Keratinocyte (primary cell): ENCODE measurements around the gene R3HCC1L. TPM values are rescaled to one million over a fixed set of nuclear protein-coding genes. Genes with fewer than 3 reads are reported as not detected.

ENCODE experiments used
- DNase-seq: peaks from one replicate; pipeline ENCODE4 v3.0.0-alpha.2; 2011; ENCODE audit warnings: low read depth, missing footprints, low spot score
- FAIRE-seq: peaks from 2 replicates; lab custom pipeline; 2011; peaks lifted over from hg19 to GRCh38; lab: Jason Lieb, UNC
- H2AFZ ChIP-seq: 2 replicates; pipeline ENCODE4 v1.6.0; 2012; ENCODE audit warnings: low read length, control low read depth, inconsistent platforms; ENCODE audit not compliant: control insufficient read depth
- H3K27ac ChIP-seq: 2 replicates; pipeline ENCODE4 v1.5.1; 2011; ENCODE audit warnings: low read length; ENCODE audit not compliant: control insufficient read depth, insufficient read depth
- H3K27me3 ChIP-seq: 3 replicates; pipeline ENCODE4 v1.6.0; 2011; ENCODE audit warnings: low read length; ENCODE audit not compliant: control insufficient read depth, insufficient read depth; ENCODE audit errors: extremely low read depth
- H3K36me3 ChIP-seq, 2 experiments: 2 replicates in 1 of 2; 3 replicates in 1 of 2; pipeline ENCODE4 v1.5.1; 2011; ENCODE audit warnings: low read length in 2 of 2, mild to moderate bottlenecking in 1 of 2; ENCODE audit not compliant: control insufficient read depth in 2 of 2, insufficient read depth in 2 of 2; ENCODE audit errors: extremely low read depth in 1 of 2
- H3K4me1 ChIP-seq: 3 replicates; pipeline ENCODE4 v1.5.1; 2011; ENCODE audit warnings: low read length; ENCODE audit not compliant: control insufficient read depth, insufficient read depth; ENCODE audit errors: extremely low read depth
- H3K4me2 ChIP-seq: 3 replicates; pipeline ENCODE4 v1.6.0; 2011; ENCODE audit warnings: low read depth, low read length; ENCODE audit not compliant: control insufficient read depth, insufficient read depth; ENCODE audit errors: extremely low read depth
- H3K4me3 ChIP-seq, 3 experiments: fragments of 200-600 bp in 1 of 3; sonication (generic) in 1 of 3; 2 replicates in 2 of 3; 3 replicates in 1 of 3; pipeline ENCODE4 v1.5.1; 2011 to 2016; ENCODE audit warnings: low read length in 3 of 3, mild to moderate bottlenecking in 3 of 3, control low read depth in 2 of 3, inconsistent platforms in 1 of 3, low read depth in 1 of 3, mixed read lengths in 1 of 3, mixed run types in 1 of 3, moderate library complexity in 1 of 3; ENCODE audit not compliant: control insufficient read depth in 2 of 3, insufficient read depth in 2 of 3; ENCODE audit errors: extremely low read depth in 1 of 3
- H3K79me2 ChIP-seq: 2 replicates; pipeline ENCODE4 v1.6.0; 2012; ENCODE audit warnings: low read length; ENCODE audit not compliant: control insufficient read depth, insufficient read depth
- H3K9ac ChIP-seq: 3 replicates; pipeline ENCODE4 v1.6.0; 2011; ENCODE audit warnings: low read length; ENCODE audit not compliant: control insufficient read depth, insufficient read depth; ENCODE audit errors: extremely low read depth
- H3K9me1 ChIP-seq: 3 replicates; pipeline ENCODE4 v1.6.0; 2011; ENCODE audit warnings: low read length; ENCODE audit not compliant: control insufficient read depth, insufficient read depth; ENCODE audit errors: extremely low read depth
- H3K9me3 ChIP-seq: 2 replicates; pipeline ENCODE4 v1.5.1; 2012; ENCODE audit warnings: low read depth, low read length; ENCODE audit not compliant: control insufficient read depth
- H4K20me1 ChIP-seq: 3 replicates; pipeline ENCODE4 v1.6.0; 2011; ENCODE audit warnings: low read length; ENCODE audit not compliant: control insufficient read depth, insufficient read depth; ENCODE audit errors: extremely low read depth
- EZH2 ChIP-seq: IDR thresholded peaks from one replicate; pipeline ENCODE4 v1.6.1; 2012; ENCODE audit warnings: inconsistent platforms, mild to moderate bottlenecking, low read length, moderate library complexity
- dilution Hi-C: fragments of 300-500 bp; cut with MboI; formaldehyde crosslinking; loops from one replicate; pipeline ENCODE4 v1.7.0; 2020; ENCODE audit warnings: low sequenced_read_pairs; ENCODE audit not compliant: extremely low pct_ligation_motif_present
- polyA plus RNA-seq, 5 experiments: library from polyadenylated mRNA; depleted of rRNA in 3 of 5; stranded (reverse) in 3 of 5; stranded (forward) in 1 of 5; unstranded in 1 of 5; fragments of >200 nt; gene quantifications; 1 replicate in 1 of 5; 2 replicates in 3 of 5; 3 replicates in 1 of 5; pipeline versions ENCODE4 v1.2.1 to v1.2.3, GENCODE V29; 2011 to 2012; ENCODE audit warnings: missing spikeins in 2 of 5, low read depth in 1 of 5, low replicate concordance in 1 of 5
- TF ChIP-seq, protein P1 (sequence below), 3 experiments: IDR thresholded peaks in 1 of 3; conservative IDR thresholded peaks in 1 of 3; optimal IDR thresholded peaks in 1 of 3; 2 replicates in 2 of 3; 3 replicates in 1 of 3; pipeline versions ENCODE3 to v1.5.1; 2011; ENCODE audit warnings: low read length in 3 of 3, mild to moderate bottlenecking in 3 of 3, moderate library complexity in 2 of 3, control low read depth in 1 of 3, inconsistent platforms in 1 of 3; ENCODE audit not compliant: insufficient read depth in 2 of 3; ENCODE audit errors: extremely low read depth in 1 of 3

The R3HCC1L gene
- polyA plus RNA-seq, 1 donor (not counting 4 experiments of a cell fraction or from before 2014, with no cell fraction given), result 11.7 TPM

DNA sequence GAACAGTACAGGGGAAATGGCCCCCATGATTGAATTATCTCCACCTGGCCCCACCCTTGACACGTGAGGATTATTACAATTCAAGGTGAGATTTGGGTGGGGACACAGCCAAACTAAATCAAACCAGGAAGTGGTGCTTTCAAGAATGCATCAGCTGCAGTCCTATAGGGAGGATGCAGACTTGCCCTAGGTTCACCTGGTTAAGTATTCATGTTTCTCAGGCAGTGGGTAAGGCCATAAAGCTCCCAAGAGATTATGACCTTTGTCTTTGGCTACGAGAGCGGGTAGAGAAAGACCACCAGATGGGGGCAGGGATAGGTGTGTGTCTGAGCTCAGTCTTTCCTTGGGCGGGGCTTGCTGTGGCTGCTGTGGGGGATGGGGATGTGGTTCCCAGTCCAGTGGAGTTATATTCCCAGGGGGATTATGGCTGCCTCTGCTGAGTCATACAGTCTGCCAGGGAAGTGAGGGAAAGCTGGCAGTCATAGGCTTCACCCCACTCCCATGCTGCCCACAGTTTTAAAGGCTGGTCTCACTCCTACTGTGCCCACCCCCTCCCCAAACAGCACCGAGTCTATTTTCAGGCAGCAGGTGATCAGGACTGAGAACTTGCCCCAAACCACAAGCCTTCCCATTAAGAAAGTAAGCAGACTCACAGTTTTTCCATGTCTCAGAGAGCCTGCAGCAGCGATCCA, 8.4 kb upstream of the R3HCC1L start:
- H4K20me1 ChIP-seq, result no peaks in the 10 kb centered on the region
- H3K79me2 ChIP-seq, result no peaks in the 10 kb centered on the region
- no peaks in the 10 kb centered on the region for H3K9me1 ChIP-seq
- no peak for TF ChIP-seq EZH2
- TF ChIP-seq, protein P1, sequence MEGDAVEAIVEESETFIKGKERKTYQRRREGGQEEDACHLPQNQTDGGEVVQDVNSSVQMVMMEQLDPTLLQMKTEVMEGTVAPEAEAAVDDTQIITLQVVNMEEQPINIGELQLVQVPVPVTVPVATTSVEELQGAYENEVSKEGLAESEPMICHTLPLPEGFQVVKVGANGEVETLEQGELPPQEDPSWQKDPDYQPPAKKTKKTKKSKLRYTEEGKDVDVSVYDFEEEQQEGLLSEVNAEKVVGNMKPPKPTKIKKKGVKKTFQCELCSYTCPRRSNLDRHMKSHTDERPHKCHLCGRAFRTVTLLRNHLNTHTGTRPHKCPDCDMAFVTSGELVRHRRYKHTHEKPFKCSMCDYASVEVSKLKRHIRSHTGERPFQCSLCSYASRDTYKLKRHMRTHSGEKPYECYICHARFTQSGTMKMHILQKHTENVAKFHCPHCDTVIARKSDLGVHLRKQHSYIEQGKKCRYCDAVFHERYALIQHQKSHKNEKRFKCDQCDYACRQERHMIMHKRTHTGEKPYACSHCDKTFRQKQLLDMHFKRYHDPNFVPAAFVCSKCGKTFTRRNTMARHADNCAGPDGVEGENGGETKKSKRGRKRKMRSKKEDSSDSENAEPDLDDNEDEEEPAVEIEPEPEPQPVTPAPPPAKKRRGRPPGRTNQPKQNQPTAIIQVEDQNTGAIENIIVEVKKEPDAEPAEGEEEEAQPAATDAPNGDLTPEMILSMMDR (optimal IDR thresholded peaks at IDR 0.05 in 1 of 3, IDR thresholded peaks at IDR 0.05 in 1 of 3, conservative IDR thresholded peaks at IDR 0.05 in 1 of 3; ENCODE audit: extremely low read depth in 1 of 3, insufficient read depth in 2 of 3, low read length in 3 of 3), result no peak
- no peaks in the 10 kb centered on the region for H3K27me3 ChIP-seq
- H3K4me3 ChIP-seq, result no peak overlapping the region
- no peak overlapping the region for H2AFZ ChIP-seq
- H3K9ac ChIP-seq, result no peak overlapping the region
- H3K4me1 ChIP-seq, result no peaks in the 10 kb centered on the region
- no peaks in the 10 kb centered on the region for H3K36me3 ChIP-seq
- H3K9me3 ChIP-seq, result no peaks in the 10 kb centered on the region
- FAIRE-seq, result no peak
- H3K27ac ChIP-seq, result no peak overlapping the region
- H3K4me2 ChIP-seq, result no peak overlapping the region
- DNase-seq, result no peak
- dilution Hi-C loops, result no loop called here

DNA sequence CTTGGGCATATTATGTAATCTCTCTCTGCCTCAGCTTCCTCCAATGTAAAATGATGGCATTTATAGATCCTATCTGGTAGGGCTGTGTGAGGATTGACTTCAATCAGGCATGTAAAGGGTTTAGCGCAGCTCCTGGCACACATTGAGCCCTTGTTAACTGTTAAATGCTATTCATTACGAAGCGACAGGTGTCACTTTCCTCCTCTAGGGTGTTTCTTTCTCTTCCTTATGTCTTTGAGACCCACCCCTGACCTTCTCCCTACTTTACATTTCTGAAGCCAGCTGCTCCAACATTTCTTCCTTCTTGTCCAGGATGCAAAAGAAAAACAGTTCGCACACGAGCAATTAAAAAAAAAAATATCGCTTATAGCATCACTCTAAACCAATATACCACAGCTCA, 5.7 kb upstream of the R3HCC1L start:
- dilution Hi-C loops, result no loop called here
- no peak for TF ChIP-seq EZH2
- TF ChIP-seq, protein P1 (optimal IDR thresholded peaks at IDR 0.05 in 1 of 3, IDR thresholded peaks at IDR 0.05 in 1 of 3, conservative IDR thresholded peaks at IDR 0.05 in 1 of 3; ENCODE audit: extremely low read depth in 1 of 3, insufficient read depth in 2 of 3, low read length in 3 of 3), result no peak
- Histone ChIP-seq H3K4me1 (no peaks in the 10 kb centered on the region), H4K20me1 (no peaks in the 10 kb centered on the region), H3K4me2 (no peak overlapping the region), H3K36me3 (no peaks in the 10 kb centered on the region), H3K9me3 (no peaks in the 10 kb centered on the region), H3K9ac (no peak overlapping the region), H3K4me3 (no peak overlapping the region), H3K79me2 (no peaks in the 10 kb centered on the region), H3K27ac (no peak overlapping the region), H3K9me1 (no peaks in the 10 kb centered on the region), H2AFZ (no peak overlapping the region), H3K27me3 (no peaks in the 10 kb centered on the region)
- no peak for FAIRE-seq
- no peak for DNase-seq
